HG03097 (cell line): ENCODE data around the gene KCNF1.

Experiments
- ATAC-seq: cut with Tn5 transposase; IDR thresholded peaks from one replicate; pipeline ENCODE4 v1.9.1; 2021; ENCODE audit not compliant: unreplicated experiment, low FRiP score

Gene KCNF1, protein sequence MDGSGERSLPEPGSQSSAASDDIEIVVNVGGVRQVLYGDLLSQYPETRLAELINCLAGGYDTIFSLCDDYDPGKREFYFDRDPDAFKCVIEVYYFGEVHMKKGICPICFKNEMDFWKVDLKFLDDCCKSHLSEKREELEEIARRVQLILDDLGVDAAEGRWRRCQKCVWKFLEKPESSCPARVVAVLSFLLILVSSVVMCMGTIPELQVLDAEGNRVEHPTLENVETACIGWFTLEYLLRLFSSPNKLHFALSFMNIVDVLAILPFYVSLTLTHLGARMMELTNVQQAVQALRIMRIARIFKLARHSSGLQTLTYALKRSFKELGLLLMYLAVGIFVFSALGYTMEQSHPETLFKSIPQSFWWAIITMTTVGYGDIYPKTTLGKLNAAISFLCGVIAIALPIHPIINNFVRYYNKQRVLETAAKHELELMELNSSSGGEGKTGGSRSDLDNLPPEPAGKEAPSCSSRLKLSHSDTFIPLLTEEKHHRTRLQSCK

DNA sequence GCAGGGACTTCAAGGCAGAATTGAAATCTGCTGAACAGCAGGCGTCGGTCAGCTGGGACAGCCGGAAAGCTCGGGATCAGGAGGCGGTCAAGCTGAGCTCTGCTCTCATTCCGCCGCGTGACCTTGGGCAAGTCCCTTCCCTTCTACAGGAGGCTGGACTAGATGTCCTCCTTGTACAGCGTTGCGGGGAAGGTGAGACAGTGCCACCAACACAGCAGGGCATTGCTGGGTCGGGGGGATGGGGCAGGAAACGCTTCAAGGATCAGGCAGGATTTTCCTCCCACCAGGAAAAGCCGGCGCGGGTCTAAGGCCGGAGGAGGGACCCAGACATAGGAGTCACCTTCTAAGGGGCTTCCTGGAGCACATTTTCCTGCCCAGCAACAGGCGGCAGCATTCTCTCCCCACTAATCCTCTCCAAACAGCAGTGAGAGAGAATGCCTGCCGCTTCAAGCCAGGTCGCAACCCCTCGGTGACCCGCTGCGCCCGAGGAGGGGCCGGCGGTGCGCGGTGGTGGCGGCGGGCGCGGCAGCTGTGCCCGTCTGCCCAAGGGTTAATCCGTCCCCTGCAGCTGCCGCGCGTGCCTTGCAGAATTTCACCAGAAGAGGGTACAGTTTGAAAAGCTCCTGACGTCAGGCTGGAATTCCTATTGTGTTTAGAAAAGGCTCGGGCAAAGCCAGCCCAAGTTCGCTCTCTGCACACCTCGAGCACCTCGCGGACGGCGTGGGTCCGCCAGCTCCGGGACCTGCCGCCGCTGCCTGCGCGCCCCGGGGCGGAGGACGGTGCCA, at the start of gene KCNF1:
Gene KCNF1 (plus strand): TSS at position 644 of the 785 bp plus-strand sequence. CDS start 493 bp downstream, outside the sequence.
- no peak for ATAC-seq

DNA sequence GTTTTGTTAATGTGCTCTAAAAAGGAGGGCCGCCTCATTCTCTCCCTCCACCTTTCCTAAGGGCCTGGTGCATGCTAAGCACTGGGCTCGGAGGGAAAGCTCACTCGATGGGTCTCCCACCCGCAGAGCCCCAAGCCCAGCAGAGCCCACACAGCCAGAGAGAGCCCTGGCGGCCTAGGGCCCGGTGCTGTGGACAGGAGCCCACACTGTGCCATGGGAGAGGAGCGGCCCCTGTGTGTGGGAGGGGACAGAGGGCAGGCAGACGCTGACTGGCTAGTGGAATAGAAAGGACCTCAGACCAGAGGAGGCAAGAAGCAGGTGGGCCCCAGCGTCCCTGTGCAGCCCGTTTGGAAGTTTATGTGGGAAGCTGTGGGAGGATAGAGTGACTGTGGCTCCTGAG, 49.4 kb upstream of the KCNF1 start:
- no peak for ATAC-seq

DNA sequence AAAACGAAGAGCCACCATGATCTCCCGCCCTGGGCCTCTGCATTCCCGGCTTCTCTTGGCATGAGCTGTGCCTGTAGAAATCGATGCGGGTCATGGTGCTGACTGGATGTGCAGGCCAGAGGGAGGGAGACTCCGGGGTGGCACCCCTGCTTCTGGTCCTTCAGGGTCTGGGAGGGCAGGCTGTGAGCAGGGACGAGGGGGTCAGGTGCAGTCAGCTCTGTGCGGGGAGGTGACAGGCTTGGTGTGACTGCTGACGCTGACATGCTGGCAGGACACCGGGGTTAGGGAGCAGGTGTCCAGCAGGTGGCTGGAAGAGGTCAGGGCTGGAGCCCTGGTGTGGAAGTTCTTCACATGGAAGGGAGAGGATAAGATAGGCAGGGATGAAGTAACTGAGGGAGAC, 48.7 kb upstream of the KCNF1 start:
- ATAC-seq: no peak

DNA sequence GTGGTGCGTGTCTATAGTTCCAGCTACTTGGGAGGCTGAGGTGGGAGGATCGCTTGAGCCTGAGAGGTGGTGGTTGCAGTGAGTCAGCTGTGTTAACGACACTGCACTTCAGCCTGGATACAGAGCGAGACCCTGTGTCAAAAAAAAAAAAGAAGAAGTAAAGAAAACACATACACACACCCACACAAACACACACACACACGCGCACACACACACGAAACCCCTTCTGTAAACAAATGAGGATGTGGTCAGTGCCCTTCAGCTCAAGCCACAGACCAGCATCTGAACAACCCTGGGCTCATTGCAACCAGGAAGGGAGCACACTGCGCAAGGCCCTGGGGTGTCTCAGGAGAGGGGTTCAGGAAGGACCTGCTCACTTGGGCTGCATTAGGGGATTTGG, 47.9 kb upstream of the KCNF1 start:
- ATAC-seq: peak; percentile 56

DNA sequence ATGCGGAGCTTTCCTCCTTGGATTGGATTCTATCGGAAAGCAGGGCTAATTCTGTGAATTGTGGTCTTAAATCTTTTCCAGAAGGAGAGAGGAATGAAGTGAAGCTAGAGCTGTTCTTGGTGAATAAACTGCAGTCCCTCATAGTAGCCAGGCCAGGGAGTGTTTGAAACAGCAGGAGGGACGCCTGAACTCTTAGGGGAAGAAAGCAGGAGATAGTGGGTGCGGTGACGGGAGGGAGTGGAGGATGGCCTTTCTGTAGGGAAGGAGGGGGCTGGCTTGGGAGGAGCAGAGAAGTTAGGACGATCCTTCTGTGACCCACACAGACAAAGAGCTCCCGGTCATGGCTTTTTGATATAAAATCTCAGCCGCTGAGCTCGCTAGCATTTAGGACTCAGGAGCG, 47.5 kb upstream of the KCNF1 start:
- no peak for ATAC-seq

DNA sequence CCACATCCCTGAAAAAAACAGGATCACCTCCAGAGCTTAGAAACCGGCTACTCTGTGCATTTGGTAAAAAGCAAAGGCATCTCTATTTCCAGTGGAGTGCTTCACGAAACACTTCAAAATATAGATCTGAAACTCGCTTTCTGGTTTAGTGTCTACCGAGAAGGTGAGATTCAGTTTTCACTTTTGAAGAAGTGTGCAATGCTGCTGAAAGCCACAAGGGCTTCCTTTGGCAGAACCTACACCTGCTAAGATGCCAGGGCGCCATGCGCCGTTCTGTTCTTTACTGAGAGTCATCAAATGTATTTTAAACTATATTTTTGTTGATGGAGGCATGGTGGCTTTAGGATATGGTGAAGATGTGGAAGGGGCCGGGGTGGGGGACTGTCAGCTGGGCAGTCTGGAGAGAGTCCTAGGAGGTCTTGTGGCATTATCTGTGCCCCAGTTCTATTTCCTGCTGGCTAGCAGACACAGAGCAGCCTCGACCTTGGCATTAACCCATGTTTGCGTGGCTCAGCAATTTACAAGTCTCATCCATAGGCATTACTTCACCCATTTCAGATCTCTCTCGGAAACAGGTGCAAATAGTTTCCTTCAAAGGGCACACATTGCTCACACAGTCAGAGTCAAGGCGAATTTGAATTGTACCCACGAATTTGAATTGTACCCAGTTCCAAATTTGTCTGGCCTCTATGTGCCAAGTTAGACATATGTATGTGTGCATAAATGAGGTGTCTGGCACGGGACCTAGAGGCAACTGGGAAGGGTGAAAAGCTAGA, 46.7 kb upstream of the KCNF1 start:
- ATAC-seq: peak; percentile 82

DNA sequence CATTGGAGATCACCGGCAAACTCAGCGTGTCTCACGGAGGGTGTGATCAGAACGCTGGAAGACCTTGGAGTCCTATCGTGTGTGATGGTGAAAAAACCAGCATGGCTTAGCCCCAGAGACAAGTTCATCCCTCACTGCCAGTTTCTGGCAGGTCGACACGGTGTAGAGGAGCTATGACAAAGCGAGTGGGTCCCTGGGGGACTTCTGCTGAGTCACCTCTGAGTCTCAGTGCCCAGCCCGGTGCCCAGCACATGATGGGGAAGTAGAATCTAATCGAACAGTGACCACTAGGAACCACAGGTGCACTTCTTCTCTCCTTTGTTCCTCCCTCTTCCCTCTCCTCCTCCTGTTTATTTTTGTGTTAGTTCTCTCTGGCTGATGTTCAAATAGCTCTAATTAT, 45.9 kb upstream of the KCNF1 start:
- no peak for ATAC-seq

DNA sequence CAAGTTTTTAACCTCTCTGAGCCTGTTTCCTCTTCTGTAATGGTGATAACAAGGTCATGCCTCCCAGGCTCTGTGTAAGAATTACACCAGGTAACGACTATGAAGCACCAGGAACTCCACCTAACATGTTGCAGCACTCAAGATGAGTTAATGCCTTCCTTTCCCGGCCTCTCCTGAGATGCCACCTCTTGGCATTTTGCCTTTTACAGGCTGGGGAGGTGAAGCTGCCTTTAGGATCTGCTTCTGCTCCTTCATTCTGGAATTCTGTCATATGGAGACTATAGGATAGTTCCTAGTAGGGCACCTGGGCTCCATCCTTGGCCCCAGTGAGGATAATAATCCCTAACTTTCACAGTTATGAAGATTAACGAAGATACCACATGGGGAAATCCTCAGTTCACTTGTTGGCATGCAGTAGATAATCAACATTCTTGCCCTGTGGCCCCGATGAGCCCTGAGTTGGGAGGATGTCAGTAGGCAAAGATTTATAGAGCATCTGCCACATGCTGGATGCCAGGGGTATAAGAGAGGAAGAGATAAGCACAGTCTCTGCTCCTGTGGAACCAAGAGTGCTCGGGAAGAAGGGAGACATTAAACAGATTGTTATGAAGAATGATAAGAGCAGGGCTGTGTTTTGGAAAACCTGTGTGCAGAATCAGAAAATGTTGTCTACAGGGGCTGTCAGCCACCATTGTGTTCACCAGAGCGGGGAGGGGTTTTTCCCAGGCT, 43.9 kb upstream of the KCNF1 start:
- no peak for ATAC-seq

DNA sequence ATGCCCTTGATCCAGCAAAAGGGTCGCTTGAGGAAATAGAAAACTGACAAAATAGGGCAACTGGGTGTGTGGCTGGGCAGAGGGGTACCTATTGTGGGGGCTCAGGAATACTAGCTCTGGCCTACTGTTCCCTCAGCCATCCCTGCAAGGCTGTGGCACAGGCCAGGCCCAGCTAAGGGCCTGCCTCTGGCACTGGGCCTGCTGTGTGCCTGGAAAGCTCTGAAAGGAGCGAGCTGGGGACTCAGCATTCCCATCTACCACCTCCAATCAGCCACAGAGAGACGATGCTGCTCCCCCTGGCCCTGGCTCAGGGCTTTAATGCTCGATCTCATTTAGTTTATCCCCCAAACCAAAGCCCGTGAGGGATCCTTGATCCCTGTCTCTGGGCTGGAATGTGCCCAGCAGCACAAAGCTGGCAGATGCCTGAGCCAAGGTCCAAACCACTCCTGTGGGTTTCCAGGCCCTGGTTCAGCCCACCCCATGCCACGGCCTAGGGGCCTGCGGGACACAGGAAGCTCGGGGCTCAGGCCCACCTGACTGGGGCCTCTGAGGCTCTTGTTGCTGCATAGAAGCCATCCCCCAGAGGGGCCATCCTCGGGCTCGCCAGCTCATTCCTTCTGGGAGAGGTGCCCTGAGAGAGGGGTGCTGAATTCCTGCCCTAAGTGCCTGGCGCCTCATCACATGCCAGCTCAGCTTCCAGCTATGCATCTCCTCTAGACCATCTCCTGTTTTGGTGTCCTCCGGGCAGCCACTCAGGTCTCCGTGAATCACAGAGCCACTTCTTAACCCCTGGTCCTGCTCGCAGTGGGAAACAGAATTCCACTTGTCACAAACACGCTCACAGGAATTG, 43.0 kb upstream of the KCNF1 start:
- ATAC-seq: no peak

DNA sequence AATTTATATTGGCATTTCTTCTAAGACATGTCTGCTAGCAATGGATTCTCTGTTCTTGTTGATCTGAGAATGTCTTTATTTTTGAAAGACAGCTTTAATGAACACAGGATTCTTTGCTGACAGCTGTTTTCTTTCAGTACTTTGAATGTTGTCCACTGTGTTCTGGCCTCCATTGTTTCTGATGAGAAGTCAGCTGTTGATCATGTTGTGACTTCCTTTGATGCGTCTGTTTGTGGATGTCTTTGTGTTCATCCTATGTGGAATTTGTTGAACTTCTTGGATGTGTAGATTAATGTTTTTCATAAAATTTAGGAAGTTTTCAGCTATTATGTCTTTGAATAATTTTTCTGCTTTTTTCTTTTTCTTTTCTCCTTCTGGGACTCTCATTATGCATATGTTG, 39.8 kb upstream of the KCNF1 start:
- no peak for ATAC-seq

DNA sequence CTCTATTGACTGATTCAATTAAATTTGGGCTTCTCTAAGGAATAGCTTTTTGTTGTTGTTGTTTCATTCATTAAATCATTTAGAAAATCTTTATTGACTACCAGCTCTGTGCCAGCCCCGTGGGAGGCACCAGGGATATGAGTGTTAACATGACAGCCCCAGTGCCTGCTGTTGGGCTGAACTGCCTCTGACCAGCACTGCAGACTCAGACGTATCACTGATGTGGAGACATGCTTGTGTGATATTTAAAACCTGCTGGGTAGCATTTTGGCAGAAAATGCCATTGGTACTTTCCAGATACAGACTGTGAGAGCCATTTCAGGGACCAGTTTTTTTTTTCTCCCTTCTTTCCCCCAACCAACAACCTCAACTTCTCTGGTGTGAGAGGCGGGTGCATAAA, 38.6 kb upstream of the KCNF1 start:
- ATAC-seq: no peak

DNA sequence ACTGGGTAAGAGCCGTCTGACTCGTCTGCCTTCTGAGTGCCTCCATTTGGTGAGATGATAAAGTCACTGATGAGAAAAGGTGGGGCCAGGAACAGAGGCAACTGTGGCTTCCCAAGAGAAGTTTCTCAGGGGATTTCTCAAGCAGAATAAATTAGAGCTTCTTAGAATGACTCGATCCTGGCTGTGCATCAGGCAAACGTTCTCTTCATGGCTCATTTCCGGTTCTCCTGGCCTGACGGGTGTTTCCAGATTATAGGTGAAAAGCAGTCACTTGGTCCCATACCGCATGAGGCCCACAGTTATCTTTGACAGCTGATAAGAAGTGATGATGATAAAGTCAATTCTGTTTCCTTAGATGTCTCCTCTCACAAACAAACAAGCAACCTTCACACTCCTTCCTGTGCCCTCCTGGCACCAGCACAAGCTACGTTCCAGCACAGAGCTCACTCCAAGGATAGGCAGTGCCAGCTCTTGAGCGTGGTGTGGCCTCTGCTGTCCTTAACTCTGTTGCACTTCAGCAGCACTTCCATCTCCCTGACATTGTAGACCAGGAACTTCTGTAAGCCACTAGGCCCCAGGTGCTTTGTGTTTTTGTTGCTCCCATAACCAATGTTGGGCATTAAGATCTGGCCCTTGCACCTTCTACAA, 37.8 kb upstream of the KCNF1 start:
- no peak for ATAC-seq

DNA sequence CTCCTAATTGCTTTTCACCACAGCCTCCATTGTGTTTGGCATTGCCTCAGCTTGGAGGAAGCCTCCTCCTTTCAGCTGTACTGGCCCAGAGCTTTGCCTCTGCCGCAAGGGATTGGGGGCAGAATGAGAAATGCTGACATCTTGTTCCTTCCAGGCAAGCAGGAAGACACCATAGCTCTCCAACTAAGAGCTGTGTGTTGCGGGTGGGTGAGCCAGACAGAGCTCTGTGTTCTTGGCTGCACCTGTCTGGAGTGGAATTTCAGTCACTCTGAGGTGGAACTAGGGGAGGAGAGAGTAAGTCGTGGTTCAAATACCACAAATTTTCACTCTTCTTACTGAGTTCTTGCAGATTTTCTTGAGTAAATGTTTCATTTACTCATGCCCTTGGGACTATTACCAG, 36.6 kb upstream of the KCNF1 start:
- ATAC-seq: no peak

DNA sequence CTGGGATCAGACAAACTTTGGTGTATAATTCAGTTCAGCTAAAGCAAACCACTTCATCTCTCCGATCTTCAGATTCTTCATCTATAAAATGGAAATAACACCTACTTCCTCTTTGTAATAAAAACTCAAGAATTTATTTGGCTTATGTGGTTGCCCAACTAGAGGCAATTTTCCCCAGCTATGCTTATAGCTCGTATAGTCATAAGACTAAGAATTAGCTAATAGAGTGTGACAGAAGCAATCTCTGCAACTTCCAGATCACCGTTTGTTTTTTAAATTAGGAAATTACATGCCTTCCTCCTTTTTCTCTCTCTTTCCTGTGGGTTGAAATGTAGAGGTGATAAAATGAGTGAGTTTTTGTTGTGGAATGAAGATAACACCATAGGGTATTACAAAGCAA, 35.3 kb upstream of the KCNF1 start:
- no peak for ATAC-seq

DNA sequence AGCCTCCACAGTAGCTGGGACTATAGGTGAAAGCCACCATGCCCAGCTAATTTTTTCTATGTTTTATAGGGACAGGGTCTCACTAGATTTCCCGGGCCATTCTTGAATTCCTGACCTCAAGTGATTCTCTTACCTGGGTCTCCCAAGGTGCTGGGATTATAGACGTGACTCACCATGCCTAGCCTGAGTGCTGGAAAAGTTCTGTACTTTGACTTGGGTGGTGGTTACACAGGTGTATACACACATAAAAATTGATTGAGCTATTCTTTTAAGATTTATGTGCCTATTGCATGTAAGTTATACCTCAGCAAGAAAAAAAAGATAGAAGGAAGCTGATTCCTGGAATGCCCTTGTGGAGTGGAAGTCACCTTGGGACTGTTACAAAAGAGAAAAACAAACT, 34.8 kb upstream of the KCNF1 start:
- no peak for ATAC-seq

DNA sequence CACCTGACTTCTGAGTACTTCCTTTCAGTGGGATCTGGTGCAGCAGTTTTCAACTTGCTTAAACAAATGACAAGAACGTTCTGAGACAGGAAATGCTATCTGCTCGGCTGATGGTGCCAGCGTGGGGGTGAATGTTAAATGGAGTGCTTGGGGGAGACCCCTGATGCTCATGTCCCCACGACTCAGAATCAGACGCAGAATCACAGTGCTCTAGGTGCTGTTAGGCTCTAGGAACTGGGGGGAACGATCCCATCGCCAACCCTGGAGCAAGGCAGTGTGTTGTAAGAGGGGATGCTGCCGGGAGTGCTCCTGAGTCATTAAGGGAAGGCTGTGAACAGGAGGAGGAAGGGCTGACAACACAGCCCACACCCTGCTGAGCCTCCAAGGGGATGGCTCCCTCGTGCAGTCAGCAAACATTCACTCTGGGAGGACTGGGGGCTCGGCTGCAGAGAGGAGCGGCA, 34.1 kb upstream of the KCNF1 start:
- ATAC-seq: no peak

DNA sequence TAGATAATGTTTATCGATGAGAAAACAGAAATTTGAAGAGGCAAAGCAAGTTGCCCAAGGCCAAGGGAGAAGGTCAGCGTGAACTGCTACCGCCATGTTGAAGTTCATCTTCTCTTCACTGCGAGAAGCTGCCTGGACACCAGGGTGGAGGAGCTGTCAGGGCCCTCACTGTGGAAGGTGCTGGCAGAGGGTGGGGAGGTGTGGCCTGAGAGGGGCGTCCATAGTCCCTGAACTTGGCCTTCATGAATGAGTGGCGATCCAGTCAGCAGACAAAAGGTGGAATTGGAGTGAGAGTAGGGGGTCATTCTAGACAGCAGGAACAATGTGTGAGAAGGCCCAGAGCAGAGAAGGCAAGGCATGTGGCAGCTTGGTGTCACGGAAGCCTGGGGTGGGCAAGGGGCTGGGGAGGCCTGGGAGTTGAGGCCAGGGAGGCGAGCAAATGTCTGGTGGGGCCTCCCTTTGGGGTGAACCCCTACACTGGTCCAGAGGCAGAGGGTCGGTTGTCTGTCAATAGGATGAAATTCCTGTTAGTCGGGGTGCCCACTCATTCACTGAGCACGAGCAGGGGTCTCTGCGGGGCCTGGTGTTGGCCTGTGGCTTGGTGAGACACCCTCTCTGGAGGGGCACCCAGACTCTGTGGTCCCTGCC, 33.3 kb upstream of the KCNF1 start:
- no peak for ATAC-seq

DNA sequence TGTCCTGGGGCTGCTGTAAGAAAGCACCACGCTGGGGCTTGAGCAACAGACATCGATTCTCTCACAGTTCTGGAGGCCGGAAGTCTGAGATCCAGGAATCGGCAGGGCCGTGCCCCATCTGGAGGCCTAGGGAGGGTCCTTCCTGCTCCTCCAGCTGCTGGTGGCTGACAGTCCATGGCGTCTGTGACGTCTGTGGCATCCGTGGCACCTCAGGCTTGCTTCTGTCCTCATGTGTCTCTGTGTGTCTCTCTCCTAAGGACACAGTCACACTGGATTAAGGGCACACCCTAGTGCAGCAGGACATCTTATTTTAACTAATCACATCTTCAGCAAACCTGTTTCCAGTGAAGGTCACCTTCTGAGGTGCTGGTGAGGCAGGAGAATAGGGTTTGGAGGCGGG, 32.6 kb upstream of the KCNF1 start:
- ATAC-seq: no peak
